ENCODE measurements around the gene SULT4A1. TPM values are rescaled to one million over a fixed set of nuclear protein-coding genes. Genes with fewer than 3 reads are reported as not detected.

Gene SULT4A1
- total RNA-seq, 1 donor from 2014 or later: not detected

GRCh38 chr22:43828998-43829782 lies 33.1 kb downstream of the SULT4A1 start:
- intact Hi-C loops (cut with micrococcal nuclease): no loop called here

- intact Hi-C loops (cut with micrococcal nuclease): no loop called here
Measured at GRCh38 chr22:43828725-43828997, 33.7 kb downstream of the SULT4A1 start.

- intact Hi-C loops (cut with micrococcal nuclease): no loop called here
Measured at GRCh38 chr22:43827926-43828724, 34.2 kb downstream of the SULT4A1 start.

- intact Hi-C loops (cut with micrococcal nuclease): no loop called here
Measured at GRCh38 chr22:43827003-43827735, 35.1 kb downstream of the SULT4A1 start.

- intact Hi-C loops (cut with micrococcal nuclease): no loop called here
Measured at GRCh38 chr22:43826142-43827002, 35.9 kb downstream of the SULT4A1 start.

GRCh38 chr22:43825651-43826050 lies 36.7 kb downstream of the SULT4A1 start:
- intact Hi-C loops (cut with micrococcal nuclease): no loop called here

- intact Hi-C loops (cut with micrococcal nuclease): no loop called here
Measured at GRCh38 chr22:43824724-43825420, 37.4 kb downstream of the SULT4A1 start.

GRCh38 chr22:43823911-43824665 lies 38.2 kb downstream of the SULT4A1 start:
- intact Hi-C loops (cut with micrococcal nuclease): no loop called here

- intact Hi-C loops (cut with micrococcal nuclease): no loop called here
Measured at GRCh38 chr22:43823353-43823908, 38.9 kb downstream of the SULT4A1 start.

GRCh38 chr22:43821606-43822425 lies 40.5 kb downstream of the SULT4A1 start:
- intact Hi-C loops (cut with micrococcal nuclease): no loop called here

GRCh38 chr22:43820651-43821305 lies 41.5 kb downstream of the SULT4A1 start:
- intact Hi-C loops (cut with micrococcal nuclease): no loop called here

- intact Hi-C loops (cut with micrococcal nuclease): no loop called here
Measured at GRCh38 chr22:43819931-43820640, 42.2 kb downstream of the SULT4A1 start.

- intact Hi-C loops (cut with micrococcal nuclease): no loop called here
Measured at GRCh38 chr22:43819421-43819921, 42.8 kb downstream of the SULT4A1 start.

GRCh38 chr22:43818981-43819380 lies 43.3 kb downstream of the SULT4A1 start:
- intact Hi-C loops (cut with micrococcal nuclease): no loop called here

GRCh38 chr22:43817402-43817801 lies 44.9 kb downstream of the SULT4A1 start:
- intact Hi-C loops (cut with micrococcal nuclease): no loop called here

GRCh38 chr22:43814264-43814663 lies 48.0 kb downstream of the SULT4A1 start:
- intact Hi-C loops (cut with micrococcal nuclease): no loop called here

GRCh38 chr22:43812890-43813289 lies 49.4 kb downstream of the SULT4A1 start:
- intact Hi-C loops (cut with micrococcal nuclease): loop anchor here (1.0 to 2.0 kb wide), 4 partner anchors 110 to 889 kb away; partner anchors contain the start of genes PARVB, PNPLA3 and PRR5
